Measurements from ENCODE around the gene LCN1.

The LCN1 gene

GRCh38 chr9:135574331-135574730, 53.1 kb downstream of the LCN1 start:
- in situ Hi-C loops (cut with HindIII; ENCODE audit: low sequenced_read_pairs): no loop called here
- TF ChIP-seq CTCF (IDR thresholded peaks at IDR 0.05; ENCODE audit: low read depth, low read length): no peak
- DNase-seq (ENCODE audit: low read depth, low spot score): no peak
- no peak overlapping the region for H3K4me3 ChIP-seq (ENCODE audit: low read depth, low read length)

GRCh38 chr9:135574943-135575342, 53.7 kb downstream of the LCN1 start:
- no peak for TF ChIP-seq CTCF (IDR thresholded peaks at IDR 0.05; ENCODE audit: low read depth, low read length)
- no peak overlapping the region for H3K4me3 ChIP-seq (ENCODE audit: low read depth, low read length)
- DNase-seq (ENCODE audit: low read depth, low spot score): no peak
- in situ Hi-C loops (cut with HindIII; ENCODE audit: low sequenced_read_pairs): no loop called here

All from astrocyte of the spinal cord (primary cell).